T-helper 2 cell treated with Interferon-gamma antibody and Interleukin-4, amounts not matched to agents 5 μg/mL and 100 μg/mL, for 36 hours (primary cell): ENCODE results near the gene IREB2.
A peak's percentile ranks its signal among the peaks of the same experiment; 100 is the strongest.

Experiments used
- DNase-seq: peaks from one replicate; pipeline ENCODE4 v3.0.0; 2021; ENCODE audit warnings: low spot score
- H3K27ac Mint-ChIP-seq: one replicate; pipeline ENCODE4 v1.8.0; 2021; ENCODE audit warnings: mild to moderate bottlenecking, mixed read lengths
- H3K27me3 Mint-ChIP-seq: one replicate; pipeline ENCODE4 v1.8.0; 2021; ENCODE audit warnings: low read depth, mixed read lengths
- H3K36me3 Mint-ChIP-seq: one replicate; pipeline ENCODE4 v1.8.0; 2021; ENCODE audit warnings: low read depth, mixed read lengths
- H3K4me1 Mint-ChIP-seq: one replicate; pipeline ENCODE4 v1.8.0; 2021; ENCODE audit warnings: low read depth, mixed read lengths
- H3K4me3 Mint-ChIP-seq: one replicate; pipeline ENCODE4 v1.8.0; 2022; ENCODE audit warnings: mild to moderate bottlenecking, moderate library complexity, mixed read lengths
- H3K9me3 Mint-ChIP-seq: one replicate; pipeline ENCODE4 v1.8.0; 2021; ENCODE audit warnings: mixed read lengths

Gene IREB2

GRCh38 chr15:78541744-78542034 lies 103.7 kb downstream of the IREB2 start:
- peak overlapping the region; percentile 91 for H3K4me3 Mint-ChIP-seq
- peaks cover 42% of the 10 kb centered on the region for H3K36me3 Mint-ChIP-seq
- H3K9me3 Mint-ChIP-seq = no peaks in the 10 kb centered on the region
- peak overlapping the region; percentile 97 for H3K27ac Mint-ChIP-seq
- no peak for DNase-seq
- peaks cover 30% of the 10 kb centered on the region for H3K4me1 Mint-ChIP-seq
- H3K27me3 Mint-ChIP-seq = no peaks in the 10 kb centered on the region

- peak overlapping the region; percentile 72 for H3K27ac Mint-ChIP-seq
- H3K27me3 Mint-ChIP-seq = no peaks in the 10 kb centered on the region
- H3K4me3 Mint-ChIP-seq = peak overlapping the region; percentile 91
- no peak for DNase-seq
- no peaks in the 10 kb centered on the region for H3K9me3 Mint-ChIP-seq
- peaks cover 49% of the 10 kb centered on the region for H3K36me3 Mint-ChIP-seq
- peaks cover 30% of the 10 kb centered on the region for H3K4me1 Mint-ChIP-seq
Measured at GRCh38 chr15:78542647-78543046, 104.6 kb downstream of the IREB2 start.

- no peak overlapping the region for H3K27ac Mint-ChIP-seq
- H3K4me3 Mint-ChIP-seq = no peak overlapping the region
- no peak for DNase-seq
- peaks cover 42% of the 10 kb centered on the region for H3K36me3 Mint-ChIP-seq
- no peaks in the 10 kb centered on the region for H3K27me3 Mint-ChIP-seq
- H3K9me3 Mint-ChIP-seq = no peaks in the 10 kb centered on the region
- H3K4me1 Mint-ChIP-seq = no peaks in the 10 kb centered on the region
Measured at GRCh38 chr15:78550194-78550593, 112.2 kb downstream of the IREB2 start.

GRCh38 chr15:78550815-78551214 lies 112.8 kb downstream of the IREB2 start:
- H3K36me3 Mint-ChIP-seq = peaks cover 35% of the 10 kb centered on the region
- H3K27me3 Mint-ChIP-seq = no peaks in the 10 kb centered on the region
- no peak overlapping the region for H3K4me3 Mint-ChIP-seq
- DNase-seq = no peak
- H3K27ac Mint-ChIP-seq = no peak overlapping the region
- no peaks in the 10 kb centered on the region for H3K9me3 Mint-ChIP-seq
- no peaks in the 10 kb centered on the region for H3K4me1 Mint-ChIP-seq
